HG03521 (cell line): ENCODE data around the gene UBA6.
"Not testable (repeated sequence)": the region's sequence is repeated elsewhere in the genome, so short reads cannot be mapped to it uniquely, and the experiment has no call there.

Source experiments
- ATAC-seq: cut with Tn5 transposase; IDR thresholded peaks from one replicate; pipeline ENCODE4 v1.9.1; 2021; ENCODE audit warnings: mild to moderate bottlenecking, moderate library complexity; ENCODE audit not compliant: unreplicated experiment

The UBA6 gene

DNA sequence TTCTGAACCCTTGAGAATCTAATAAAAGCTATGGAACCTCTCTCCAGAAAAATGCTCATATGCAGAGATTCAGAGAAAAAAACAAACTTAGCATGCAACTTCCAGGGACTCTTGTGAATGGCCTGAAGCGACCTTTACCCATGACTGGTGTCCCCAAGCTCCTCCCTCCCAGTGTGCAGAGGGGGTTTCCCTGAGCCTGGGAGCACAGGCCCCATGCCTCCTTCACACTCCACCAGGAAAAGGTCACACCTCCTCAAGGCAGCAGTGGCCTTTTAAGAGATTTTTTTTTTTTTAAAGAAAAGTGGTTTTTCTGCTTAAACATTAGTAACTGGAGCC lies 13.3 kb upstream of the UBA6 start:
- ATAC-seq = no peak

DNA sequence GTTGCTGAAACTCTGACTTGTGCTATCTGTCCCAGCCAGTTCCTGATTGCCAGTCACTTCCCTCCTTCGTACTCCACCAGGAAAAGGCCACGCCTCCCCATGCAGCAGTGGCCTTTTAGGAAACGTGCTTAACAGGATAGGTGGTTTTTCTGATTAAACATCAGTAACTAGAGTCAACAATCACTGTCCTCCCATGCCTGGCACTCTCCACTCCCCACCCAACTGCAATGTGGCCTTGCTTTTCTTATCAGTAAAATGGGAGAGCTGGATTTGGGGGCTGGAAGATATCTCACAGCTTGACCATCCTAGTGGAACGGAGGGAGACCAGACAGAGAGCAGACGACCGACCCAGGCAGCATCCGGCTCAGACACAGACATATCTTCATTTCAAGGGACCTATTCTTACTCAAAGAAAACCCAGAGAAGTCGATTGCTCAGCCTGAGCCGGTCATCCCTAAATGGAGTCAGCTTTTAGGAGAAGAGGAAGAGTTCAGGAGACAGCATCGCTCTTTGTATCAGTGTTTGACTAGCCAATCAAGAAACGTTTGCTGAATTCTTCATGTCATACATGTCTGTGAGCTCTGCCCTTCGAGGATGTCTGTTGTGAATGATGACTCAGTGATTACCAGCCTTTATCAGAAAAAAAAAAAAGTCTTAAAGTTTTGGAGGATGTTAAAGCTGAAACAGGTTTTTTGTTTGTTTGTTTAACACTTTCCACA lies 12.7 kb upstream of the UBA6 start:
- no peak for ATAC-seq

DNA sequence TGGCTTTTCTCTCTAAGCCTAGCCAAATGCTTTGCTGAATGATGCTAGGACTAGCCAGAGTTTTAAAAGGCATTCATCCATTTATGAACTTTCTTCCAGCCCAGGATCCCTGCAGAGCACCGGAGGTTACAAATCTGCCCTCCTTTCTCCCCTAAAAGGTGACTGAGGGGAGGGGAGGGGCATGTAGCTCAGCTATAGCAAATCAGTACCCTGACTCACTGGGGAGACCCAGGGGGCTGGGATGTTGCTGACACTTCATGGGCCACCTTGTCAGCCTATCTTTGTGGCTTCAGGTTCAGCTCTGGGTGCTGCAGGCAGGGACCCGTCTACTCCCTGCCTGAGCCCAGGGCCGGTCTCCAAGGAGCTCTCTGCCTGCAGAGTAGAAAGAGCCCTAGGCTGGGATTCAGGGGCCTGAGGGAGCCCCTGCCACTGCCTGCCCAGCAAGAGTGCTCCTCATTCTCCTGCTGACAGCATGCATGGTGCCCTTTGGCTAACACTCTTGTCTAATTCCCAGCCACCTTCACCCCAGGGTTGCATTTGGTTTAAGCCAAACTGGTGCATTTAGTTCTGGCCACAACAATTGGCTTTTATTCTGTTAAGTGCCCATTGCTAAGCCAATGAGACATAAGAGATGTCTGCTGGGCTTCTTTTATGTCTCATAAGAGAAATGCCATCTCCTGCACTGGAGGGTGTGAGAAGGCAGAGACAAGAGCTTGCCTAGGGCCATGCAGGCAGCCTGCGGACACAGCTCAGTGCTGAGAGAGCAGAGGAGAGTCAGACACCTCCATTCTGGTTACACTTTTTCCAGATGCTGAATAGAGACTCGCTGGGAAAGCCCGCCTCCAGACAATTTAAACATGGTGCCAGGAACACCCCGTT lies 11.9 kb upstream of the UBA6 start:
- no peak for ATAC-seq

- ATAC-seq = no peak
Measured at GRCh38 chr4:67712000-67712625, 11.2 kb upstream of the UBA6 start.

GRCh38 chr4:67706682-67707081 lies 5.7 kb upstream of the UBA6 start:
- not testable (repeated sequence) for ATAC-seq

DNA sequence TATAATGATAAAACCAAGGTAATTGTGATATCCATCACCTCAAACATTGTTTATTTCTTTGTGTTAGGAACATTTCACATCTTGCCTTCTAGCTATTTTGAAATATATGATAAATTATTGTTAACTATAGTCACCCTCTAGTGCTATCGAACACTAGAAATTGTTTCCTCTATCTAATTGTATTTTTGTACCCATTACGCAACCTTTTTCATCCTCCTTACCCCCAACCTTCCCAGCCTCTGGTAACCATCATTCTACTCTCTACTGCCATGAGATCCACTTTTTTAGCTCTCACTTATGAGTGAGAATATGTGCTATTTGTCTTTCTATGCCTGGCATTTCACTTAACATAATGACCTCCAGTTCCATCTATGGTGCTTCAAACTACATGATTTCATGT lies 3.9 kb upstream of the UBA6 start:
- no peak for ATAC-seq

GRCh38 chr4:67702166-67702565 lies 1.2 kb upstream of the UBA6 start:
- no peak for ATAC-seq

DNA sequence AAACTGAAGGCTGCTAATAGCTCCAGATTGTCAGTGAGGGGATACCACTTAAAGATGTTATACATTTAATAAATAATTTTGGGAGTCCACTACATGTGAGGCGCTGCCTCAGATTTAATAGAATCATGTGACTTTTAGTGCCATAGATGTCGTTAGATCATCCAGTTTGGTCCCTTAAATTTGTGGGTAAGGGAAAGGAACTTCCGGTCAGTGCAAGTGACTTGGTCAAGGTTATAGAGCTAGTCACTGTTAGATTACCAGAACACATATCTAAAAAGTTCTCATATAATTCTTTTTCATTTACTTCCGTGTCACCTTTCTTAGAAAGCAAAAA lies 529 bp upstream of the UBA6 start:
- ATAC-seq = no peak

DNA sequence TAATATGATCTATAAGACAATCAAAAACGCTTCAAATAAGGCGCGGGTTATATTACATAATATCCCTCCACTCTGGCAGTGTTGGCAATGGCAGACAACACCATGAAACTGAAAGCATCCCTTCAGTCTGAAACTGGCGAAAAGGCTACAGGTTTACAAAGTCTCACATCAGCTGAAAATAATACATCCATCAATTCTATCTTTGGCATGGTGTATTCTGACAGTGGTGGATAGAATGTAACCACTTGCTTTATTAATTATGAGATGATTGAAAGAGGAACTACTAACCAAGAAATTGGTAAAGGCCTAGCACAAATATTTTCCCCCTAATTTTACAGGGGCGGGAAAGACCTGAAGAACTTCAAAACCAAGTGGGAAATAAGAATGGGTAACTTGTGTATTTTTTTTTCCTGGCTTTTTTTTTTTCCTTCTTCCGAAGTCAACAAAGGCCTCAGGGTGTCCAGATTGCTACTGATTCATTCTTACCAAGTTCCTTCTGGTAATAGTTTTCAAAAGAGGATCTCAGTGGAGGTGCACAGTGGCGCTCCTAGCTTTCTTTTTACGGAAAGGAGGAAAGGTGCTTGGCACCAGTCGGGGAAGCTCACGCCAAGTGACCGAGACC lies 728 bp downstream of the UBA6 start:
- ATAC-seq = no peak

DNA sequence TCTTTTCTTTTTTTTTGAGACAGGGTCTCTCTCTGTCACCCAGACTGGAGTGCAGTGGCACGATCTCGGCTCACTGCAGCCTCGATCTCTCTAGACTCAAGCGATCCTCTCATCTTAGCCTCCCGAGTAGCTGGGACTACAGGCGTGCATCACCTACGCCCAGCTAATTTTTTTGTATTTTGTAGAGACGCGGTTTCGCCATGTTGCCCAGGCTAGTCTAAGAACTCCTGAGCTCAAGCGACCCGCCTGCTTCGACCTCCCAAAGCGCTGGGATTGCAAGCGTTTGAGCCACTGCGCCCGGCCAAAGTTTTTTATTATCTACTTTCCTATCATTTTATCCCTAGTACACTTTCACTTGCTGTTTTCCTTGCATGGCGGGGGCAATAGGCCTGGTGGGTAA lies 1.4 kb downstream of the UBA6 start:
- no peak for ATAC-seq

DNA sequence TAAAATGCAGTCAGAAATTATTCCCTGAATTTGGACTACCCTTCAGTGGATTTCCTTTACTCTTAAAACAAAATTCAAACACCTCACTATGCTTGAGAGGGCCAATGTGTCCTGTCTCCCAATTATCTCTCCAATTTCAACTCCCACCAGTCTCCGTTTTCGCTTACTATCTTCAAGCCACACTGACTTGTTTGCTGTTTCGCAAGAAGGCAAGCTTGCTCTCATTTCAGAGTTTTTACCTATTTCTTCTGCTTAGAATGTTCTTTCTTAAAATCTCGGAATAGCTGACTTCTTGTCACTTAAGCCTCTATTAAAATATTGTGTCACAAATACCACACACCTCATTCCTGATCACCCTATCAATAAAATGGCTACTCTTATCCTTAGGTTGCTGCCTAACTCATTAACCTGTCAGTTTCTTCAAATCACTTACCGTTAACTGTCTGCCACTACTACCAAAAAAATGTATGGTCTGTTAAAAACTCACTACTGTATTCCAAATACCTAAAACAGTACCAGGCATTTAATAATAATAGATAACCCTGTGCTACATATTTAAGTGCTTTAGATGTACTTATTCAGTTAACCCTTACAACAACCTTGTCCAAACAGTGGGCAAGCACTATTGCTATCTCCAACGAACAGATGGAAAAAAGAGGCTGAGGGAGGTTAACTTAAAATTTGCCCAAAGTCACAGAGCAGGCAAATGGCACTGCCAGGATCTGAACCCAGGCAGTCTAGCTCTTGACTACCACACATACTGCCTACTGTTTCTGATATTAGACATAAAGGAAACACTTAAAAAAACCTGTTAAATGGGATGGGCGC lies 2.9 kb downstream of the UBA6 start:
- ATAC-seq = no peak

- ATAC-seq = no peak
Measured at GRCh38 chr4:67696061-67696460, 4.9 kb downstream of the UBA6 start.

GRCh38 chr4:67694662-67695061 lies 6.3 kb downstream of the UBA6 start:
- no peak for ATAC-seq

GRCh38 chr4:67691328-67691727 lies 9.6 kb downstream of the UBA6 start:
- ATAC-seq = no peak

DNA sequence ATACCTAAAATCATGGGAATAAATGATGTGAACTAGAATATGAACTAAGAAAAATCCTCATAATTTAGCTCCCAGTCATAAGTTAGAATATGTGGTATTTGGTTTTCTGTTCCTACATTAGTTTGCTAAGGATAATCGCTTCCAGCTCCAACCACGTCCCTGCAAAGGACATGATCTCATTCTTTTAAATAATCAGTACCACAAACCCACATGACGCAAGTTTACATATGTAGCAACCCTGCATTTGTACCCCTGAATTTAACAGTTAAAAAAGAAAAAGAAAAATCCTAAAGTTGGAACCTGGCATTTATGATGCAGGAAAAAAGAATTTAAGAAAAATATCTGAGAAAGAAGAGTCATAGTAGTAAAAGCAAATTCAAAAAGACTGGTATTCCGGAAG lies 13.3 kb downstream of the UBA6 start:
- no peak for ATAC-seq

DNA sequence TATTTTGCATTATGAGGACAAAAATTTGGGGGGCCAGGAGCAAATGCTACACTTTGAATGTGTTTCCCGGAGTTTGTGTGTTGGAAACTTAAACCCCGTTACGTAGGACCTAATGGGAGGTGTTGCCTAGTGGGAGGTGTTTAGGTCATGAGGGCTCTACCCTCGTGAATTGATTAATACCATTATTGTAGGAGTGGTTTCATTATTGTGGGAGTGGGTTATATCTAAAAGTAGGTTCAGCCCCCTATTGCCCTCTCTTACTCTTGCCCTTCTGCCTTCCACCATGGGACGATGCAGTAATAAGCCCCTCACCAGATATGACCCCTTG lies 15.5 kb downstream of the UBA6 start:
- no peak for ATAC-seq

DNA sequence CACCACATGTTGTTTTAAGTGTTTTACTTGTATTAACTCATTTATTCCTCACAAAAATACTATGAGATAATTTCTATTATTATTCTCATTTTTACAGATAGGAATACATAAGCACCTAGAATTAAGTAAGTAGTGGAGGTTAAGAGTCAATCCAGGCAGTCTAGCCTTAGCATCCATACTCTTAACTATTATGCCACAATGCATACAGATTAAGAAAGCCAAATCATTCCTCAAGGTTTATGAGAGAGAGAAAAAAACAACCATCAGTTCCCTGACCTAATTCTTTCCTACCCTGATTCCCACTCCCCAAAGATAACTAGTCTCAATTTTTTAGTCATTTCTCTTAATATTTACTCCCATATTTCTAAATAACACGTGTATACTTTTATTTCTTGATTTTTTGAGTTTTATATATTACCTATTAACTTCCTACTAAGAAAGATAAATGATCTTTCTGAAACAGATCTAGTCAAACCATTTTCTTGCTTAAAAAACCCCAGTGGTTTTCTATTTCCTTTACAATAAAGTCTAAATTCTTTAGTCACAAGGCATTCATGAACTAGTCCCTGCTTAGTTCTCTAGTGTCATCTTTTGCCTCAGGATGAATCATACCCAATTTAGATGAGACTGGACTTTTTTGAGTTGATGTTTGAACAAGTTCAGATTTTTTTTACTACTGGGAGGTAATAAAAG lies 16.0 kb downstream of the UBA6 start:
- ATAC-seq = no peak

- ATAC-seq = no peak
Measured at GRCh38 chr4:67682266-67682665, 18.7 kb downstream of the UBA6 start.

DNA sequence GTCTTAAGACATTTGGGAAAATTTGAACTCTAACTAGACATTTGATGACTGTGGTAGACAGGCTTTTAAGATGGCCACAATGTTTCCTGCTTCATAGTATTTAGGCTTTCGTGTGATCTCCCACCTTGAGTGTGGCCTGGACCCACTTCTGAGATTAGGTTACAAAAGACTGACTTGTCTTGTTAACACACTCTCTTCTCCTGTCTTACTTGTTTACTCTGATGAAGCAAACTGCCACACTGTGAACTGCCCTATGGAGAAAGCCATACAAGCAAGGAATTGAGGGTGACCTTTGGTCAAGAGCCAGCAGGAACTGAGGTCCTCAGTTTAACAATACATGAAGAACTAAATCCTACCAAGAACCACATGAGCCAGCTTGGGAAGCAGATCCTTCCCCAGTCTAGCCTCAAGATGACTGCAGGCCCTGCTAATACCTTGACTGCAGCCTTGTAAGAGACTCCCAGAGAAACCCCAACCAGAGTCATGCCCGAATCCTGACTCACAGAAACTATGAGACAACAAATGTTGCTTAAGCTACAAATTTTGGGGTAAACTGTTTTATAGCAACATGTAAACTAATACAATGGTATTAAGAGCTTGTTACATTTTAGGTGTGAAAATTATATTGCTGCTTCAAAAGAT lies 20.3 kb downstream of the UBA6 start:
- ATAC-seq = no peak

GRCh38 chr4:67678612-67679011 lies 22.3 kb downstream of the UBA6 start:
- ATAC-seq = no peak
